Measurements from ENCODE around the gene APMAP.

DNA sequence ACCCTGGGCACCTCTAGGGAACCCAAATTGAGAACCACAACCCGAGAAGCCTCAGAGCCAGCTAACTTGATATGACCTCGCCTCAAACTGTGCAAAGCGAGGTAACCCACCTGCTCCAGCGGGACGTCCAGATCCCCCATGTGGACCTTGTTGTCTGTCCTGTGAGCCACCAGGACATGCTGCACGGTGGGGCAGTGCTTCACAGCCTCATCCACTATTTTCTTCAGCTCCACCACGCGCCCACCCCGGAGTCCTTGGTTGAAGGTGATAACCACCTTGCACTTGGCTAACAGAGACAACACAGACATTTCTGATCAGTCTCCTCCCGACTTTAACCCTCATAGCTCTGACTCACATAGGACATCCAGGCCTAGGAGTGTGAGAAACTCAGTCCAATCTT is 30.8 kb upstream of the APMAP start:
- TF ChIP-seq CTCF (IDR thresholded peaks at IDR 0.05 in 4 of 5, conservative IDR thresholded peaks at IDR 0.05 in 1 of 5): no peak
- no peak for TF ChIP-seq POLR2A (IDR thresholded peaks at IDR 0.05)

All from gastrocnemius medialis (tissue), 4 donors.